ENCODE results near the gene GNA12. TPM values are rescaled to one million over a fixed set of nuclear protein-coding genes. Genes with fewer than 3 reads are reported as not detected.

The GNA12 gene
- polyA plus RNA-seq, 1 of the 3 experiments (the other 2 are of a cell fraction): 64.8 TPM

GRCh38 chr7:2807845-2808772, 36.0 kb downstream of the GNA12 start:
- H3K36me3 ChIP-seq (replicated peaks in 1 of 2; ENCODE audit: control insufficient read depth in 1 of 2, insufficient read depth in 2 of 2, low read length in 1 of 2): no peaks in the 10 kb centered on the region
- peaks cover 12 to 24% of the 10 kb centered on the region in 2 experiments for H3K4me1 ChIP-seq (ENCODE audit: control insufficient read depth in 1 of 2, insufficient read depth in 2 of 2, low read depth in 1 of 2, low read length in 1 of 2)
- no peaks in the 10 kb centered on the region for H3K9me3 ChIP-seq
- no peaks in the 10 kb centered on the region for H3F3A ChIP-seq (replicated peaks; ENCODE audit: insufficient read depth)
- H3K9ac ChIP-seq: no peak overlapping the region
- no peaks in the 10 kb centered on the region for H3K27me3 ChIP-seq (ENCODE audit: insufficient read depth)
- no peak overlapping the region for H2AFZ ChIP-seq (ENCODE audit: low read depth)
- H4K20me1 ChIP-seq (ENCODE audit: insufficient read depth): peaks cover 21% of the 10 kb centered on the region
- peak overlapping the region in 1 of 2 experiments; percentile 19; a peak in 2 of 4 replicates for H3K27ac ChIP-seq (ENCODE audit: low read depth in 2 of 2, low read length in 1 of 2)
- no peak overlapping the region for H3K4me3 ChIP-seq (ENCODE audit: low read depth in 2 of 2, low read length in 1 of 2)
- H3K4me2 ChIP-seq: no peak overlapping the region
- POLR2A ChIA-PET: no interaction called here
- TF ChIP-seq TCF12 (IDR thresholded peaks at IDR 0.05): no peak
- TF ChIP-seq CHD2 (IDR thresholded peaks at IDR 0.05; ENCODE audit: low read length, partially characterized antibody): no peak
- TF ChIP-seq, protein P1, sequence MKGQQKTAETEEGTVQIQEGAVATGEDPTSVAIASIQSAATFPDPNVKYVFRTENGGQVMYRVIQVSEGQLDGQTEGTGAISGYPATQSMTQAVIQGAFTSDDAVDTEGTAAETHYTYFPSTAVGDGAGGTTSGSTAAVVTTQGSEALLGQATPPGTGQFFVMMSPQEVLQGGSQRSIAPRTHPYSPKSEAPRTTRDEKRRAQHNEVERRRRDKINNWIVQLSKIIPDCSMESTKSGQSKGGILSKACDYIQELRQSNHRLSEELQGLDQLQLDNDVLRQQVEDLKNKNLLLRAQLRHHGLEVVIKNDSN (IDR thresholded peaks at IDR 0.05; ENCODE audit: borderline replicate concordance, low read depth): no peak
- no peak for TF ChIP-seq MEF2A (IDR thresholded peaks at IDR 0.05; ENCODE audit: borderline replicate concordance, low read depth)
- TF ChIP-seq POLR2AphosphoS5 (IDR thresholded peaks at IDR 0.05; ENCODE audit: low read depth, low read length): no peak
- TF ChIP-seq YY1 (IDR thresholded peaks at IDR 0.05; ENCODE audit: low read depth): no peak
- no peak for TF ChIP-seq RAD21 (IDR thresholded peaks at IDR 0.05; ENCODE audit: low read length)
- no peak for TF ChIP-seq FOXJ3 (CRISPR knock-in tag; IDR thresholded peaks at IDR 0.05)
- no peak for TF ChIP-seq SMC3 (IDR thresholded peaks at IDR 0.05; ENCODE audit: low read depth, low read length)
- no peak for TF ChIP-seq CTCF (IDR thresholded peaks at IDR 0.05)
- CTCF ChIA-PET: interaction anchor here (1.0 to 1.9 kb wide), 6 partner anchors 8 to 137 kb away, joined by 3 to 6 read pairs (median 3); no protein-coding TSS in a partner anchor
- DNase-seq: no peak
- peaks cover 94% of the 10 kb centered on the region for H3K79me2 ChIP-seq (ENCODE audit: insufficient read depth)
- 88% methylated on average over 19 of the region's 21 CpGs for WGBS (ENCODE audit: low lambda C conversion rate)
- H3K9me2 ChIP-seq: no peaks in the 10 kb centered on the region

DNA sequence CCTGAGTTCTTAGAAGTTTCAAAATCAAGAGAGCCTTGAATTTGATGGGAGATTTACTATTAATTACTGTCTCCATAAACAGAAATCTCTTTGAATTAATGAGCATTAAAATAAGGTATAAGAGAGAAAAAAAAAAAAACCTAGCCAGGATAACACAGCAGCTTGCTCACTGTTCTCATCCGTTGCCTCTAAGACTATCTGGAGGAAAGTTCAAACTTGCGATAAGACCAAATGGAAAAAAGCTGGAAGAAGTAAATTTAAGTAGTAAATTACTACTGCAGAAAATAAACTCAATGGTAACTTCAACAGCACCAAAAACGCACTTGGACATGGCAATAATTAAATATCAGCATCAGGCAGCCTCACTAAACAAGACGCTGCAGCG, 36.7 kb downstream of the GNA12 start:
- TF ChIP-seq, protein P2, sequence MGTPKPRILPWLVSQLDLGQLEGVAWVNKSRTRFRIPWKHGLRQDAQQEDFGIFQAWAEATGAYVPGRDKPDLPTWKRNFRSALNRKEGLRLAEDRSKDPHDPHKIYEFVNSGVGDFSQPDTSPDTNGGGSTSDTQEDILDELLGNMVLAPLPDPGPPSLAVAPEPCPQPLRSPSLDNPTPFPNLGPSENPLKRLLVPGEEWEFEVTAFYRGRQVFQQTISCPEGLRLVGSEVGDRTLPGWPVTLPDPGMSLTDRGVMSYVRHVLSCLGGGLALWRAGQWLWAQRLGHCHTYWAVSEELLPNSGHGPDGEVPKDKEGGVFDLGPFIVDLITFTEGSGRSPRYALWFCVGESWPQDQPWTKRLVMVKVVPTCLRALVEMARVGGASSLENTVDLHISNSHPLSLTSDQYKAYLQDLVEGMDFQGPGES (IDR thresholded peaks at IDR 0.05; ENCODE audit: low read depth, low read length): no peak
- TF ChIP-seq TCF12 (IDR thresholded peaks at IDR 0.05): no peak
- TF ChIP-seq, protein P1 (IDR thresholded peaks at IDR 0.05; ENCODE audit: borderline replicate concordance, low read depth): no peak
- no peak for TF ChIP-seq RXRA (IDR thresholded peaks at IDR 0.05; ENCODE audit: borderline replicate concordance, low read depth)
- no peak for TF ChIP-seq RCOR1 (IDR thresholded peaks at IDR 0.05; ENCODE audit: low read length)
- TF ChIP-seq GATA2 (CRISPR knock-in tag; IDR thresholded peaks at IDR 0.05): no peak
- TF ChIP-seq NFIC (IDR thresholded peaks at IDR 0.05; ENCODE audit: borderline replicate concordance): no peak
- TF ChIP-seq TEAD4 (IDR thresholded peaks at IDR 0.05; ENCODE audit: borderline replicate concordance, insufficient read depth): no peak
- TF ChIP-seq CHD2 (IDR thresholded peaks at IDR 0.05; ENCODE audit: low read length, partially characterized antibody): no peak
- TF ChIP-seq FOXJ3 (CRISPR knock-in tag; IDR thresholded peaks at IDR 0.05): no peak
- Histone ChIP-seq H3K4me1 (ENCODE audit: control insufficient read depth in 1 of 2, insufficient read depth in 2 of 2, low read depth in 1 of 2, low read length in 1 of 2) (peaks cover 19 to 30% of the 10 kb centered on the region in 2 experiments), H3K36me3 (replicated peaks in 1 of 2; ENCODE audit: control insufficient read depth in 1 of 2, insufficient read depth in 2 of 2, low read length in 1 of 2) (no peaks in the 10 kb centered on the region), H2AFZ (ENCODE audit: low read depth) (no peak overlapping the region), H3K9me2 (no peaks in the 10 kb centered on the region), H3K9ac (no peak overlapping the region), H3F3A (replicated peaks; ENCODE audit: insufficient read depth) (peaks cover 5% of the 10 kb centered on the region), H3K9me3 (no peaks in the 10 kb centered on the region), H3K27ac (ENCODE audit: low read depth in 2 of 2, low read length in 1 of 2) (no peak overlapping the region; a peak in 1 of 4 replicates), H4K20me1 (ENCODE audit: insufficient read depth) (peaks cover 21% of the 10 kb centered on the region), H3K79me2 (ENCODE audit: insufficient read depth) (peaks cover 93% of the 10 kb centered on the region), H3K27me3 (ENCODE audit: insufficient read depth) (no peaks in the 10 kb centered on the region), H3K4me2 (no peak overlapping the region), H3K4me3 (ENCODE audit: low read depth in 2 of 2, low read length in 1 of 2) (no peak overlapping the region)
- DNase-seq: no peak
- 84% methylated on average over 5 of the region's 5 CpGs for WGBS (ENCODE audit: low lambda C conversion rate)
- CTCF ChIA-PET: interaction anchor here (1.0 to 1.9 kb wide), 5 partner anchors 9 to 137 kb away, joined by 3 to 6 read pairs (median 3); no protein-coding TSS in a partner anchor
- POLR2A ChIA-PET: no interaction called here
